HFFc6 (cell line): ENCODE data around the gene SMARCE1. TPM values are rescaled to one million over a fixed set of nuclear protein-coding genes. Genes with fewer than 3 reads are reported as not detected.

Experiments
- DNase-seq: peaks from one replicate; pipeline ENCODE4 v3.0.0-alpha.2; 2018
- H3K27ac Mint-ChIP-seq: 2 replicates; pipeline ENCODE4 v1.8.0; 2020; ENCODE audit warnings: mild to moderate bottlenecking, mixed read lengths
- H3K27me3 Mint-ChIP-seq: 2 replicates; pipeline ENCODE4 v1.8.0; 2021; ENCODE audit warnings: mild to moderate bottlenecking, moderate library complexity, mixed read lengths; ENCODE audit not compliant: insufficient read depth
- H3K36me3 Mint-ChIP-seq: 2 replicates; pipeline ENCODE4 v1.8.0; 2021; ENCODE audit warnings: low read depth, mixed read lengths
- H3K4me1 Mint-ChIP-seq: 2 replicates; pipeline ENCODE4 v1.8.0; 2020; ENCODE audit warnings: low read depth, mixed read lengths
- H3K4me3 Mint-ChIP-seq: 2 replicates; pipeline ENCODE4 v1.8.0; 2020; ENCODE audit warnings: mild to moderate bottlenecking, moderate library complexity, mixed read lengths
- H3K9me3 Mint-ChIP-seq: 2 replicates; pipeline ENCODE4 v1.8.0; 2020; ENCODE audit warnings: mild to moderate bottlenecking, mixed read lengths
- total RNA-seq, 6 experiments: library from RNA; stranded (reverse); fragmentation: NEBNext Ultra II Directional; extraction: Animal tissue kit (Norgen Biotek cat#: 25700); gene quantifications; 2 replicates in 1 of 6; 3 replicates in 5 of 6; pipeline ENCODE4 v1.2.3, GENCODE V29; 2021
- TF ChIP-seq, protein P1 (sequence below): fragments of 200-600 bp; sonication (generic); IDR thresholded peaks from 2 replicates; pipeline ENCODE4 v1.5.0; 2021; ENCODE audit warnings: antibody characterized with exemption, mild to moderate bottlenecking

The SMARCE1 gene
- total RNA-seq, 6 experiments from 2014 or later, result 114 to 148 (median 139) TPM

DNA sequence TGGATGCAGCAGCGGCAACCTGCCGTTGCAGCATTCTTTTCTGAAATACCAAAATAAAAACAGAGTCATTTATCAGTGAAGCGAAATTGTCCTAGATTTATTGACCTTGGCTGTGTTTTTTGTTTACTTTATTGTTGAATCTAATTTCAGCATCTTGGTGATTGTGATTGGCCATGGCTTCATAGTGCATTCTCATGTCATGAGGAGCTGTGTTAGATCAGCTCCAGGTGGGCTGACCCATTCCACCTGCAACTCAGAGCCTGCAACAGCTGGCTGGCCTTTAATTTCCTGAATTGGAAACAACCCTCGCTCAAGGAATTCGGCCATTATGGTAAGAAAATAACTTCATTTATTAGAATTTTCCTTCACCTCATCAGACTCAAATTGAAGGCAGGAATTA is 39.5 kb upstream of the SMARCE1 start:
- TF ChIP-seq, protein P1, sequence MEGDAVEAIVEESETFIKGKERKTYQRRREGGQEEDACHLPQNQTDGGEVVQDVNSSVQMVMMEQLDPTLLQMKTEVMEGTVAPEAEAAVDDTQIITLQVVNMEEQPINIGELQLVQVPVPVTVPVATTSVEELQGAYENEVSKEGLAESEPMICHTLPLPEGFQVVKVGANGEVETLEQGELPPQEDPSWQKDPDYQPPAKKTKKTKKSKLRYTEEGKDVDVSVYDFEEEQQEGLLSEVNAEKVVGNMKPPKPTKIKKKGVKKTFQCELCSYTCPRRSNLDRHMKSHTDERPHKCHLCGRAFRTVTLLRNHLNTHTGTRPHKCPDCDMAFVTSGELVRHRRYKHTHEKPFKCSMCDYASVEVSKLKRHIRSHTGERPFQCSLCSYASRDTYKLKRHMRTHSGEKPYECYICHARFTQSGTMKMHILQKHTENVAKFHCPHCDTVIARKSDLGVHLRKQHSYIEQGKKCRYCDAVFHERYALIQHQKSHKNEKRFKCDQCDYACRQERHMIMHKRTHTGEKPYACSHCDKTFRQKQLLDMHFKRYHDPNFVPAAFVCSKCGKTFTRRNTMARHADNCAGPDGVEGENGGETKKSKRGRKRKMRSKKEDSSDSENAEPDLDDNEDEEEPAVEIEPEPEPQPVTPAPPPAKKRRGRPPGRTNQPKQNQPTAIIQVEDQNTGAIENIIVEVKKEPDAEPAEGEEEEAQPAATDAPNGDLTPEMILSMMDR, result no peak
- H3K4me1 Mint-ChIP-seq, result no peaks in the 10 kb centered on the region
- H3K9me3 Mint-ChIP-seq, result no peaks in the 10 kb centered on the region
- H3K27me3 Mint-ChIP-seq, result peaks cover 31% of the 10 kb centered on the region
- H3K36me3 Mint-ChIP-seq, result no peaks in the 10 kb centered on the region
- H3K27ac Mint-ChIP-seq, result no peak overlapping the region
- no peak overlapping the region for H3K4me3 Mint-ChIP-seq
- DNase-seq, result no peak

DNA sequence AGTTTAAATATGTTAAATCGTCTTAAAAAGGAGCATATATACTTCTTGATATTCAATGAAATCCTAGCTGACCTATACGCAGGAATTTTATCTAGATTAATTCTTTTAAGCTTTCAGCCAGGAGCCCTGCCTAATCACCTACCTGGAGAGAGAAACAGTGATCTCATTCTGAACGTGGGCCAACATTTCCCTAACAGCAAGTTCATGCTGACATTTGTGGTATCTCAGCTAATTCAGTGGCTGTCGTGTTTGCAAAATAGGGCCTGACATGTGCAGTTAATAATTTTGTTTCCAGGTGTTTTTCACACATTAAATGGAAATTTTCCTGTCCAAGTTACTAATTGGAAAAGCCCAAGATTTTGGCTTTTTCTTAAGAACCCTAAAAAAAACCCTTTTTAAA is 38.6 kb upstream of the SMARCE1 start:
- TF ChIP-seq, protein P1, result no peak
- Mint-ChIP-seq H3K4me1 (no peaks in the 10 kb centered on the region), H3K4me3 (no peak overlapping the region), H3K27ac (no peak overlapping the region), H3K27me3 (peaks cover 33% of the 10 kb centered on the region), H3K36me3 (no peaks in the 10 kb centered on the region), H3K9me3 (no peaks in the 10 kb centered on the region)
- no peak for DNase-seq

DNA sequence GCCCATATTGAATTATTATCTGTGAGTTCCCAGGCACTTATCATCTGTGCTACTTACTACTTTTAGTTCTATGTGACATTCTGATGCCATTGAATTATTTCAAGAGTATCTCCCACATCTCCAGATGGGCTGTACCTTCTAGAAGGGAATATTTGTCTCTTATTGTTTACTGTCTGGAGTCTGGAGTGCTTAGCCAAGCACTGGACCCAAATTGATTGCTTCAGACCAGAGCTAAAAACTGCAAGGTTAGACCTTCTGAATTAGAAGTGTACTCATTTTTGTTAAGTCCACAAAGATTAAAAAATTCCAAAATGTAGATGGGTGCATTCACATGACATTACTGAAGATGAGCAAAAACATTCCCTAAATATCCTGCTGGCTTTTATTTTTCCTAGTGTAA is 33.4 kb upstream of the SMARCE1 start:
- Mint-ChIP-seq H3K4me1 (no peaks in the 10 kb centered on the region), H3K4me3 (no peak overlapping the region), H3K27ac (no peak overlapping the region), H3K27me3 (peaks cover 33% of the 10 kb centered on the region), H3K9me3 (no peaks in the 10 kb centered on the region), H3K36me3 (no peaks in the 10 kb centered on the region)
- TF ChIP-seq, protein P1, result no peak
- no peak for DNase-seq

DNA sequence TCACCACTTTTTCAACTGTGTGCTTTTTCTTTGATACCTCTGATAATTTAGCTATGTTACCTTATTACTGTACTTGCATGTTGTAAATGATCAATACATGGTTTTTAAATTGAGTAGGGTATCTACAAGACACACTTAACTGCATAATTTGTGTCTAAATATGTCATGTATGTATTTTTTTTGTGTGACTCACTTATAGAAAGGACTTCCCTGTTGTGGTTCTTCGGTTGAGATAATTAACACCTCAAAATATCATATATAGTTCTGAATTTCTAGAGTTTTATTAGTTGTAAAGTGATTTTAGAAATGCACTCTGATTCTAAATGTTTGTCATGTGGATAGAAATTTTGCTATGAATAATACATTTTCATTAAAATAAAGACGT is 31.9 kb upstream of the SMARCE1 start:
- Mint-ChIP-seq H3K36me3 (no peaks in the 10 kb centered on the region), H3K27me3 (peaks cover 36% of the 10 kb centered on the region), H3K4me1 (no peaks in the 10 kb centered on the region), H3K27ac (no peak overlapping the region), H3K4me3 (no peak overlapping the region), H3K9me3 (no peaks in the 10 kb centered on the region)
- TF ChIP-seq, protein P1, result no peak
- DNase-seq, result no peak

GRCh38 chr17:40678902-40679522 is 31.4 kb upstream of the SMARCE1 start:
- Mint-ChIP-seq H3K9me3 (no peaks in the 10 kb centered on the region), H3K36me3 (no peaks in the 10 kb centered on the region), H3K4me1 (no peaks in the 10 kb centered on the region), H3K27ac (no peak overlapping the region), H3K4me3 (no peak overlapping the region), H3K27me3 (peaks cover 36% of the 10 kb centered on the region)
- TF ChIP-seq, protein P1, result no peak
- no peak for DNase-seq

GRCh38 chr17:40675905-40676304 is 28.3 kb upstream of the SMARCE1 start:
- Mint-ChIP-seq H3K27me3 (peaks cover 47% of the 10 kb centered on the region), H3K36me3 (no peaks in the 10 kb centered on the region), H3K4me1 (no peaks in the 10 kb centered on the region), H3K27ac (no peak overlapping the region), H3K4me3 (no peak overlapping the region), H3K9me3 (no peaks in the 10 kb centered on the region)
- no peak for DNase-seq
- TF ChIP-seq, protein P1, result no peak
